ENCODE measurements around the gene ST6GALNAC1.

GRCh38 chr17:76670718-76671122 lies 27.2 kb upstream of the ST6GALNAC1 start:
- TF ChIP-seq CTCF (IDR thresholded peaks at IDR 0.05) (no peak), POLR2A (IDR thresholded peaks at IDR 0.05) (no peak)

Data from vagina (tissue), 2 donors.